HG02885 (cell line): ENCODE results near the gene RNF115.
"Not testable (repeated sequence)": the region's sequence is repeated elsewhere in the genome, so short reads cannot be mapped to it uniquely, and the experiment has no call there.

ENCODE experiments used
- ATAC-seq: cut with Tn5 transposase; IDR thresholded peaks from one replicate; pipeline ENCODE4 v1.9.1; 2021; ENCODE audit warnings: mild to moderate bottlenecking; ENCODE audit not compliant: unreplicated experiment, poor library complexity

The RNF115 gene

GRCh38 chr1:145828367-145829026 is 4.6 kb upstream of the RNF115 start:
- ATAC-seq, result no peak

GRCh38 chr1:145827966-145828365 is 4.1 kb upstream of the RNF115 start:
- no peak for ATAC-seq

- no peak for ATAC-seq
These were observed 2.1 kb upstream of the RNF115 start for GRCh38 chr1:145826030-145826429.

- ATAC-seq, result no peak
These were observed 576 bp upstream of the RNF115 start for GRCh38 chr1:145824499-145824842.

- not testable (repeated sequence) for ATAC-seq
These were observed 1.0 kb downstream of the RNF115 start for GRCh38 chr1:145822779-145823331.

- not testable (repeated sequence) for ATAC-seq
These were observed 5.8 kb downstream of the RNF115 start for GRCh38 chr1:145818095-145818494.

GRCh38 chr1:145812977-145813810 is 10.7 kb downstream of the RNF115 start:
- ATAC-seq, result not testable (repeated sequence)

- no peak for ATAC-seq
These were observed 17.1 kb downstream of the RNF115 start for GRCh38 chr1:145806844-145807243.

GRCh38 chr1:145806408-145806807 is 17.5 kb downstream of the RNF115 start:
- no peak for ATAC-seq

- ATAC-seq, result no peak
These were observed 18.8 kb downstream of the RNF115 start for GRCh38 chr1:145805057-145805456.

- no peak for ATAC-seq
These were observed 19.5 kb downstream of the RNF115 start for GRCh38 chr1:145804235-145805045.

- no peak for ATAC-seq
These were observed 24.1 kb downstream of the RNF115 start for GRCh38 chr1:145799806-145800205.

GRCh38 chr1:145796753-145797152 is 27.1 kb downstream of the RNF115 start:
- ATAC-seq, result no peak

GRCh38 chr1:145795257-145795881 is 28.5 kb downstream of the RNF115 start:
- no peak for ATAC-seq

- ATAC-seq, result no peak
These were observed 31.4 kb downstream of the RNF115 start for GRCh38 chr1:145792484-145792883.

GRCh38 chr1:145791860-145792259 is 32.0 kb downstream of the RNF115 start:
- ATAC-seq, result not testable (repeated sequence)

- ATAC-seq, result no peak
These were observed 35.3 kb downstream of the RNF115 start for GRCh38 chr1:145788580-145788979.

GRCh38 chr1:145786271-145786670 is 37.6 kb downstream of the RNF115 start:
- no peak for ATAC-seq

GRCh38 chr1:145785547-145785946 is 38.3 kb downstream of the RNF115 start:
- no peak for ATAC-seq

GRCh38 chr1:145784409-145784808 is 39.5 kb downstream of the RNF115 start:
- ATAC-seq, result no peak
